Tibial nerve (tissue), 4 donors: ENCODE measurements around the gene BMP8B. TPM values are rescaled to one million over a fixed set of nuclear protein-coding genes. Genes with fewer than 3 reads are reported as not detected.

Experiments used
- DNase-seq, 2 donors: peaks; one replicate each; pipeline ENCODE4 v3.0.0-alpha.2; 2019; ENCODE audit warnings: low spot score in 2 of 2
- H3K27ac ChIP-seq, 4 donors: fragments of 200-600 bp; sonication (generic) in 3 of 4; one replicate each; pipeline ENCODE4 v1.5.1; 2017 to 2019; ENCODE audit warnings: mild to moderate bottlenecking in 1 of 4
- H3K27me3 ChIP-seq, 2 donors: fragments of 200-600 bp; sonication (generic) in 1 of 2; one replicate each; pipeline versions ENCODE4 v1.5.1 to v1.6.0; 2017 to 2019
- H3K36me3 ChIP-seq, 3 donors: fragments of 200-600 bp; sonication (generic); one replicate each; pipeline ENCODE4 v1.5.1; 2018 to 2019
- H3K4me1 ChIP-seq, 4 donors: fragments of 200-600 bp; sonication (generic) in 3 of 4; one replicate each; pipeline ENCODE4 v1.5.1; 2017 to 2019
- H3K4me3 ChIP-seq, 4 donors: fragments of 200-600 bp; sonication (generic) in 3 of 4; one replicate each; pipeline ENCODE4 v1.5.1; 2017 to 2019; ENCODE audit warnings: mild to moderate bottlenecking in 1 of 4, moderate library complexity in 1 of 4
- H3K9me3 ChIP-seq, 4 donors: fragments of 200-600 bp; sonication (generic) in 3 of 4; one replicate each; pipeline ENCODE4 v1.5.1; 2017 to 2019
- CTCF ChIP-seq, 5 experiments: fragments of 200-600 bp in 3 of 5; fragments of 450-650 bp in 2 of 5; sonication (generic) in 3 of 5; IDR thresholded peaks; one replicate each; pipeline ENCODE4 v1.5.1; 2016 to 2019; ENCODE audit warnings: antibody characterized with exemption in 5 of 5, mild to moderate bottlenecking in 3 of 5, moderate library complexity in 2 of 5
- EP300 ChIP-seq, 2 donors: sonication (generic); formaldehyde crosslinking; IDR thresholded peaks; one replicate each; pipeline ENCODE4 v1.6.1; 2017; ENCODE audit warnings: antibody characterized with exemption in 2 of 2, mild to moderate bottlenecking in 1 of 2
- WGBS, 2 donors: methylation state at CpG; one replicate each; pipeline ENCODE4 v1.1.5; 2018; 5-methylcytosine and 5-hydroxymethylcytosine counted together
- small RNA-seq: library from RNA; depleted of rRNA; stranded (forward); fragments of <200 nt; gene quantifications from one replicate; pipeline ENCODE3, GENCODE V24; 2016
- total RNA-seq, 4 donors: library from RNA; depleted of rRNA; stranded (reverse); fragments of >200 nt; gene quantifications; one replicate each; pipeline ENCODE4 v1.1.0, GENCODE V29; 2016

BMP8B gene
- total RNA-seq, 4 donors from 2014 or later = 13.6 to 33.9 (median 29.5) TPM

- TF ChIP-seq EP300 (IDR thresholded peaks at IDR 0.05) = no peak
- WGBS, 2 donors = 58 to 63% methylated on average over 12 of the region's 12 CpGs
- no peak overlapping the region for H3K4me3 ChIP-seq
- H3K9me3 ChIP-seq = no peaks in the 10 kb centered on the region
- H3K4me1 ChIP-seq = no peaks in the 10 kb centered on the region
- H3K27me3 ChIP-seq = peaks cover 0 to 15% of the 10 kb centered on the region in 2 donors
- no peaks in the 10 kb centered on the region for H3K36me3 ChIP-seq
- no peak for DNase-seq
- H3K27ac ChIP-seq = no peak overlapping the region
These were observed 77.3 kb downstream of the BMP8B start for GRCh38 chr1:39711104-39711965.

- DNase-seq = no peak
- Histone ChIP-seq H3K27ac (no peak overlapping the region), H3K27me3 (no peaks in the 10 kb centered on the region), H3K9me3 (no peaks in the 10 kb centered on the region), H3K4me1 (no peaks in the 10 kb centered on the region), H3K36me3 (no peaks in the 10 kb centered on the region), H3K4me3 (no peak overlapping the region)
- TF ChIP-seq EP300 (IDR thresholded peaks at IDR 0.05) (no peak), CTCF (IDR thresholded peaks at IDR 0.05) (no peak)
- 87 to 93% methylated on average over 4 of the region's 4 CpGs for WGBS, 2 donors
These were observed 81.2 kb downstream of the BMP8B start for GRCh38 chr1:39707506-39707905.

Small RNA genes within 50 kb of the gene (small RNA-seq; reads per million reads assigned to genes)
- gene AL033527.1 = not detected
- gene RNU7-121P = not detected

Other genes starting within 250 kb of the BMP8B start
- gene PABPC4, start 212.1 kb downstream of the BMP8B start, total RNA-seq = 100 to 1,000 TPM; 121 to 178 (median 135) TPM
- gene HEYL, start 149.2 kb downstream of the BMP8B start, total RNA-seq = 10 to 100 TPM; 11.4 to 19.2 (median 14.3) TPM
- gene NT5C1A, start 116.8 kb downstream of the BMP8B start, total RNA-seq = 1 to 10 TPM in 1 of 4 donors, not detected in 3; 2.2 TPM
- not detected for gene HPCAL4, start 97.4 kb downstream of the BMP8B start, total RNA-seq
- gene PPIE, start 50.0 kb downstream of the BMP8B start, total RNA-seq = 10 to 100 TPM; 34.8 to 42.3 (median 37.0) TPM
- 10 to 100 TPM in 1 of 4 donors, 1 to 10 TPM in 3; 4.5 to 22.2 (median 8.4) TPM for gene OXCT2, start 17.5 kb downstream of the BMP8B start, total RNA-seq
- 10 to 100 TPM; 17.4 to 29.8 (median 27.4) TPM for gene TRIT1, start 94.6 kb upstream of the BMP8B start, total RNA-seq
- 1 to 10 TPM in 1 of 4 donors, under 1 TPM in 3; 0.30 to 1.8 (median 0.86) TPM for gene MYCL, start 113.1 kb upstream of the BMP8B start, total RNA-seq
- gene MFSD2A, start 166.3 kb upstream of the BMP8B start, total RNA-seq = 10 to 100 TPM in 3 of 4 donors, 1 to 10 TPM in 1; 6.0 to 24.3 (median 18.1) TPM